Sigmoid colon (tissue), 4 donors: ENCODE results near the gene FNDC11.

ENCODE experiments used
- CTCF ChIP-seq, 4 experiments: fragments of 450-650 bp in 3 of 4; fragments of 200-600 bp in 1 of 4; IDR thresholded peaks; one replicate each; pipeline ENCODE4 v1.5.1; 2016 to 2019; ENCODE audit warnings: antibody characterized with exemption in 4 of 4, mild to moderate bottlenecking in 3 of 4, moderate library complexity in 2 of 4
- EP300 ChIP-seq, 4 donors: sonication (generic); formaldehyde crosslinking; IDR thresholded peaks; one replicate each; pipeline ENCODE4 v1.6.1; 2017; ENCODE audit warnings: antibody characterized with exemption in 4 of 4
- POLR2A ChIP-seq, 2 donors: fragments of 450-650 bp; IDR thresholded peaks; one replicate each; pipeline ENCODE4 v1.6.1; 2016; ENCODE audit warnings: antibody characterized with exemption in 2 of 2, mild to moderate bottlenecking in 2 of 2, moderate library complexity in 2 of 2
- POLR2AphosphoS5 ChIP-seq, 4 donors: sonication (generic); formaldehyde crosslinking; IDR thresholded peaks; one replicate each; pipeline ENCODE4 v1.6.1; 2017; ENCODE audit warnings: antibody characterized with exemption in 4 of 4

- TF ChIP-seq CTCF (IDR thresholded peaks at IDR 0.05) (no peak), EP300 (IDR thresholded peaks at IDR 0.05) (no peak), POLR2AphosphoS5 (IDR thresholded peaks at IDR 0.05) (no peak), POLR2A (IDR thresholded peaks at IDR 0.05) (no peak)
Measured at GRCh38 chr20:63548542-63548941, 5.4 kb upstream of the FNDC11 start.
